IMR-90 (cell line): Measurements from ENCODE around the gene COL7A1.

Experiments
- BHLHE40 ChIP-seq: fragments of 150-350 bp; IDR thresholded peaks from 2 replicates; pipeline ENCODE4 v1.6.1; 2016; ENCODE audit warnings: mild to moderate bottlenecking, low read depth, low read length
- CTCF ChIP-seq: conservative IDR thresholded peaks from 2 replicates; pipeline ENCODE4 v1.5.1; 2012; ENCODE audit warnings: mild to moderate bottlenecking, low read depth, low read length, improper control_type of control experiment
- MXI1 ChIP-seq: IDR thresholded peaks from 2 replicates; pipeline ENCODE4 v1.6.1; 2012; ENCODE audit warnings: low read depth, mild to moderate bottlenecking, low read length, moderate library complexity, borderline replicate concordance
- POLR2A ChIP-seq: IDR thresholded peaks from 2 replicates; pipeline ENCODE4 v1.6.1; 2012; ENCODE audit warnings: mild to moderate bottlenecking, low read depth, low read length
- RCOR1 ChIP-seq: IDR thresholded peaks from 2 replicates; pipeline ENCODE4 v1.6.1; 2012; ENCODE audit warnings: mild to moderate bottlenecking, low read length, improper control_type of control experiment; ENCODE audit not compliant: insufficient replicate concordance

DNA sequence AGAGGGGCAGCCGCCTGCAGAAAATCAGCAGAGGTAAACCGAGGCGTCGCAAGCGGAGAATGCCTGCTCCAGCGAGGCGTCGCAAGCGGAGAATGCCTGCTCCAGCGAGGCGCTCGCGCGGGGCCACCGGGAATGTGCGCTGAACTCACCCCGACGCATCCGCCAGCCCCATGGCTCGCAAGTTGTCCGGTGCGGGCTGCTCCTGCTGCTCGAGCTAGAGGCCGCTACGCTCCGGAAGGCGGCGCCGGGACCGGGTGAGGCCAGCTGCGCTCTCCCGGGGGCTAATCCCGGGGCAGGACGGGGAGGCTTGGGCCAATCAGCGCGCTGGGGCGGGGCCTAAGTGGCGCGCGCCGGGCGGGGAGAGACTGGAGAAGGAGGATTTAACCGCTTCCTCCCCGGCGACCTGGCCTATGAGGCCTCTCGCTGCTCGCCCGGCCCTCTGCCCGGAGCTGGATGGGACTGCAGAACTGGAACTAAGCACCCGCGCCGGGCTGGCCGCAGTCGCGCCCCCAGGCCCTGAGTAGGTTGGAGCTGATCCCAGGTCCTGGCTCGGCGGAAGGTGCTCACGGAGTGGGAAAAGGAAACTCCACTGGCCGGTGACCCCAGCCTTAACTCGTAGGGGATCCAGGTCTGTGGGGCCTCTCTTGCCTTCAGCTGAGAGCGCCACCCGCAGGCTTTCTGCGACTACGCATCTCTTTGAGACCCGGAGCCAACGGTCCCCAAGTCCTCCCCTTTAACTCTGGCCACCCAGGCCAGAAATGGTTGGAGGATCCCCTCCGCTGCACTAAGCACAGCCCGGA lies 40.3 kb upstream of the COL7A1 start, which contains the start of gene SLC26A6:
- TF ChIP-seq RCOR1 (no peak), BHLHE40 (no peak), CTCF (peak; percentile 64), POLR2A (no peak; the same call in 1 of the 2 replicates), MXI1 (peak; percentile 64; the same call in 1 of the 2 replicates)
